H1 (cell line): ENCODE results near the gene PLSCR3. TPM values are rescaled to one million over a fixed set of nuclear protein-coding genes. Genes with fewer than 3 reads are reported as not detected.

ENCODE experiments used
- CTCF ChIA-PET: fragments of 300-600 bp; sonication (Branson Sonifier 250); formaldehyde crosslinking; loops from one replicate; lab custom pipeline; 2021; ENCODE audit not compliant: partially characterized antibody; lab: Charles Lee
- POLR2A ChIA-PET: fragments of 300-600 bp; sonication (Branson Sonifier 250); formaldehyde crosslinking; loops from one replicate; lab custom pipeline; 2021; ENCODE audit warnings: inconsistent platforms; ENCODE audit not compliant: partially characterized antibody; lab: Charles Lee
- DNase-seq, 2 experiments: peaks; one replicate each; pipeline versions ENCODE4 v3.0.0 to v3.0.0-alpha.2; 2010 to 2022; ENCODE audit warnings: low spot score in 2 of 2, low read depth in 1 of 2, mixed read lengths in 1 of 2
- FAIRE-seq: peaks from 2 replicates; lab custom pipeline; 2011; peaks lifted over from hg19 to GRCh38; lab: Jason Lieb, UNC
- H2AFZ ChIP-seq: 2 replicates; pipeline ENCODE4 v1.8.1; 2012; ENCODE audit warnings: low read length, inconsistent platforms
- H2AK5ac ChIP-seq: 2 replicates; pipeline ENCODE4 v1.6.1; 2013; ENCODE audit warnings: low read depth, low read length
- H2BK120ac ChIP-seq: replicated peaks from 2 replicates; pipeline ENCODE3; 2013; ENCODE audit warnings: low read depth, low read length, inconsistent platforms
- H2BK12ac ChIP-seq: 2 replicates; pipeline ENCODE4 v1.6.1; 2013; ENCODE audit warnings: low read depth, low read length
- H2BK15ac ChIP-seq: 2 replicates; pipeline ENCODE4 v1.6.1; 2013; ENCODE audit warnings: low read length
- H2BK20ac ChIP-seq: 2 replicates; pipeline ENCODE4 v1.6.1; 2013; ENCODE audit warnings: low read length
- H2BK5ac ChIP-seq: 2 replicates; pipeline ENCODE4 v1.6.1; 2013; ENCODE audit warnings: low read depth, low read length
- H3K14ac ChIP-seq: 2 replicates; pipeline ENCODE4 v1.6.1; 2013; ENCODE audit warnings: inconsistent platforms; ENCODE audit not compliant: insufficient read length
- H3K18ac ChIP-seq: 2 replicates; pipeline ENCODE4 v1.6.1; 2013; ENCODE audit warnings: low read length; ENCODE audit errors: extremely low read depth
- H3K23ac ChIP-seq: 2 replicates; pipeline ENCODE4 v1.6.1; 2013; ENCODE audit warnings: inconsistent platforms; ENCODE audit not compliant: insufficient read length
- H3K23me2 ChIP-seq: 2 replicates; pipeline ENCODE4 v1.6.1; 2013; ENCODE audit warnings: low read depth, low read length
- H3K27ac ChIP-seq: 2 replicates; pipeline ENCODE4 v1.6.1; 2011; ENCODE audit warnings: low read depth, low read length, inconsistent platforms
- H3K27me3 ChIP-seq, 4 experiments: replicated peaks in 1 of 4; 1 replicate in 1 of 4; 2 replicates in 3 of 4; pipeline versions ENCODE4 v1.6.1 to v1.8.1; 2011 to 2013; ENCODE audit warnings: low read length in 3 of 4, mild to moderate bottlenecking in 3 of 4, inconsistent platforms in 2 of 4, mixed read lengths in 2 of 4, moderate library complexity in 1 of 4; ENCODE audit not compliant: control insufficient read depth in 3 of 4, insufficient read depth in 3 of 4; ENCODE audit errors: extremely low read depth in 1 of 4
- H3K36me3 ChIP-seq, 4 experiments: 2 replicates each; pipeline versions ENCODE4 v1.6.1 to v1.8.1; 2011 to 2013; ENCODE audit warnings: mild to moderate bottlenecking in 4 of 4, low read length in 3 of 4, moderate library complexity in 2 of 4, control low read depth in 1 of 4, inconsistent platforms in 1 of 4; ENCODE audit not compliant: insufficient read depth in 4 of 4, control insufficient read depth in 2 of 4
- H3K4ac ChIP-seq: replicated peaks from 2 replicates; pipeline ENCODE3; 2013; ENCODE audit warnings: low read length, low read depth, mixed read lengths, inconsistent platforms; ENCODE audit not compliant: insufficient read length
- H3K4me1 ChIP-seq, 4 experiments: replicated peaks in 1 of 4; 1 replicate in 1 of 4; 2 replicates in 3 of 4; pipeline versions ENCODE4 v1.6.1 to v1.8.1; 2011 to 2013; ENCODE audit warnings: low read length in 3 of 4, inconsistent platforms in 2 of 4, mixed read lengths in 1 of 4; ENCODE audit not compliant: insufficient read depth in 4 of 4, control insufficient read depth in 3 of 4
- H3K4me2 ChIP-seq, 2 experiments: 2 replicates each; pipeline versions ENCODE4 v1.6.1 to v1.8.1; 2011 to 2013; ENCODE audit warnings: low read depth in 2 of 2, low read length in 2 of 2, control low read depth in 1 of 2, inconsistent platforms in 1 of 2, mild to moderate bottlenecking in 1 of 2; ENCODE audit not compliant: insufficient read depth in 1 of 2
- H3K4me3 ChIP-seq, 4 experiments: fragments of 200-600, 300-600 bp in 1 of 4; sonication (generic), shearing (Covaris generic), sonication (Bioruptor Twin) in 1 of 4; 2 replicates each; pipeline versions ENCODE4 v1.5.1 to v1.8.1; 2011 to 2016; ENCODE audit warnings: low read length in 4 of 4, low read depth in 3 of 4, control low read depth in 2 of 4, inconsistent platforms in 2 of 4, mild to moderate bottlenecking in 2 of 4, mixed read lengths in 1 of 4, moderate library complexity in 1 of 4; ENCODE audit not compliant: insufficient read depth in 2 of 4; ENCODE audit errors: extremely low read depth in 1 of 4
- H3K56ac ChIP-seq: replicated peaks from 2 replicates; pipeline ENCODE3; 2013; ENCODE audit warnings: low read depth, mild to moderate bottlenecking, mixed read lengths, low read length, inconsistent platforms; ENCODE audit not compliant: insufficient read length
- H3K79me1 ChIP-seq: 2 replicates; pipeline ENCODE4 v1.6.1; 2013; ENCODE audit warnings: low read depth, low read length, control low read depth
- H3K79me2 ChIP-seq, 2 experiments: 2 replicates each; pipeline versions ENCODE4 v1.6.1 to v1.8.1; 2012 to 2013; ENCODE audit warnings: low read length in 2 of 2, mild to moderate bottlenecking in 2 of 2, inconsistent platforms in 1 of 2; ENCODE audit not compliant: insufficient read depth in 2 of 2, control insufficient read depth in 1 of 2
- H3K9ac ChIP-seq, 4 experiments: replicated peaks in 1 of 4; 1 replicate in 1 of 4; 2 replicates in 3 of 4; pipeline versions ENCODE4 v1.6.1 to v1.8.1; 2011 to 2013; ENCODE audit warnings: low read depth in 3 of 4, low read length in 3 of 4, control low read depth in 2 of 4, mild to moderate bottlenecking in 2 of 4, moderate library complexity in 2 of 4, inconsistent platforms in 1 of 4; ENCODE audit errors: extremely low read depth in 1 of 4
- H3K9me3 ChIP-seq, 2 experiments: 2 replicates each; pipeline versions ENCODE4 v1.6.1 to v1.8.1; 2012 to 2013; ENCODE audit warnings: mild to moderate bottlenecking in 2 of 2, moderate library complexity in 2 of 2, control low read depth in 1 of 2, inconsistent platforms in 1 of 2, low read depth in 1 of 2, low read length in 1 of 2, mixed read lengths in 1 of 2; ENCODE audit not compliant: insufficient read depth in 2 of 2
- H4K20me1 ChIP-seq, 2 experiments: replicated peaks in 1 of 2; 2 replicates each; pipeline versions ENCODE3 to v1.8.1; 2011 to 2013; ENCODE audit warnings: inconsistent platforms in 2 of 2, low read length in 2 of 2, mild to moderate bottlenecking in 1 of 2; ENCODE audit not compliant: insufficient read depth in 2 of 2, control insufficient read depth in 1 of 2
- H4K5ac ChIP-seq: 2 replicates; pipeline ENCODE4 v1.6.1; 2013; ENCODE audit warnings: low read length, low read depth, mixed read lengths, inconsistent platforms; ENCODE audit not compliant: insufficient read length
- H4K8ac ChIP-seq: 2 replicates; pipeline ENCODE4 v1.8.0; 2013; ENCODE audit warnings: mild to moderate bottlenecking, moderate library complexity, low read length, inconsistent platforms; ENCODE audit not compliant: insufficient read depth; ENCODE audit errors: extremely low read depth
- H4K91ac ChIP-seq: replicated peaks from 2 replicates; pipeline ENCODE3; 2013; ENCODE audit warnings: low read length, mixed read lengths, inconsistent platforms; ENCODE audit not compliant: insufficient read length
- ASH2L ChIP-seq: fragments of 200-600, 300-600 bp; sonication (generic); IDR thresholded peaks from one replicate; pipeline ENCODE4 v1.7.1; 2017; ENCODE audit warnings: low read length
- CTBP2 ChIP-seq: IDR thresholded peaks from 2 replicates; pipeline ENCODE4 v1.7.0; 2011; ENCODE audit warnings: borderline replicate concordance, mild to moderate bottlenecking, moderate library complexity, mixed read lengths, low read length; ENCODE audit not compliant: insufficient read depth, insufficient read length
- EZH2 ChIP-seq: fragments of 200-600 bp; sonication (generic); IDR thresholded peaks from 2 replicates; pipeline ENCODE4 v1.7.1; 2012; ENCODE audit warnings: low read depth, mild to moderate bottlenecking, moderate library complexity, low read length, inconsistent platforms; ENCODE audit not compliant: severe bottlenecking
- GABPA ChIP-seq: IDR thresholded peaks from 2 replicates; pipeline ENCODE4 v1.6.1; 2011; ENCODE audit warnings: mild to moderate bottlenecking, low read length, moderate library complexity, borderline replicate concordance; ENCODE audit not compliant: insufficient read depth
- MAFK ChIP-seq: IDR thresholded peaks from 2 replicates; pipeline ENCODE4 v1.6.1; 2012; ENCODE audit warnings: low read depth, mild to moderate bottlenecking, improper control_type of control experiment, low read length
- RBBP5 ChIP-seq: IDR thresholded peaks from 2 replicates; pipeline ENCODE4 v1.7.1; 2012; ENCODE audit warnings: low read depth, mild to moderate bottlenecking, inconsistent platforms, low read length, moderate library complexity, borderline replicate concordance
- SAP30 ChIP-seq: fragments of 300-600 bp; sonication (generic); IDR thresholded peaks from 2 replicates; pipeline ENCODE4 v1.7.1; 2012; ENCODE audit warnings: low read length, moderate library complexity, mild to moderate bottlenecking, inconsistent platforms; ENCODE audit not compliant: insufficient read depth, insufficient replicate concordance
- SIX5 ChIP-seq: IDR thresholded peaks from 2 replicates; pipeline ENCODE4 v1.6.1; 2011; ENCODE audit warnings: mild to moderate bottlenecking, low read depth, low read length
- WGBS, 2 experiments: shearing (Covaris generic) in 1 of 2; methylation state at CpG; one replicate each; pipeline versions ENCODE4 v1.1.6 to v1.1.7; 2013 to 2015; ENCODE audit warnings: low lambda C conversion rate in 2 of 2, mixed read lengths in 2 of 2, inconsistent platforms in 1 of 2, low coverage in 1 of 2, missing lambda C conversion rate in 1 of 2; ENCODE audit not compliant: insufficient replicate concordance in 2 of 2, insufficient coverage in 1 of 2, insufficient read length in 1 of 2; ENCODE audit errors: extremely low coverage in 1 of 2, missing lambda C conversion rate in 1 of 2; 5-methylcytosine and 5-hydroxymethylcytosine counted together
- polyA plus RNA-seq, 7 experiments: library from polyadenylated mRNA; depleted of rRNA in 3 of 7; stranded (reverse) in 5 of 7; unstranded in 2 of 7; fragments of >200 nt in 5 of 7; fragments of 200-250 nt in 2 of 7; gene quantifications; 1 replicate in 5 of 7; 2 replicates in 1 of 7; 4 replicates in 1 of 7; pipeline versions ENCODE4 v1.2.1 to v1.2.3, GENCODE V29; 2011 to 2013; ENCODE audit warnings: missing spikeins in 2 of 7, mixed read lengths in 2 of 7
- total RNA-seq: library from RNA; stranded (reverse); fragmentation: NEBNext Ultra II Directional; extraction: Animal tissue kit (Norgen Biotek cat#: 25700); gene quantifications from 2 replicates; pipeline ENCODE4 v1.2.1, GENCODE V29; 2021
- TF ChIP-seq, protein P1 (sequence below), 3 experiments: IDR thresholded peaks; 1 replicate in 2 of 3; 2 replicates in 1 of 3; pipeline versions ENCODE4 v1.5.1 to v1.6.1; 2011; ENCODE audit warnings: low read length in 3 of 3, mild to moderate bottlenecking in 3 of 3, inconsistent platforms in 2 of 3, low read depth in 1 of 3, moderate library complexity in 1 of 3; ENCODE audit not compliant: insufficient read depth in 1 of 3; ENCODE audit errors: control extremely low read depth in 1 of 3

The PLSCR3 gene
- total and polyA plus RNA-seq, 2 of the 8 experiments (the other 6 are each of a cell fraction or from before 2014, with no cell fraction given) = 36.1 to 38.7 TPM

DNA sequence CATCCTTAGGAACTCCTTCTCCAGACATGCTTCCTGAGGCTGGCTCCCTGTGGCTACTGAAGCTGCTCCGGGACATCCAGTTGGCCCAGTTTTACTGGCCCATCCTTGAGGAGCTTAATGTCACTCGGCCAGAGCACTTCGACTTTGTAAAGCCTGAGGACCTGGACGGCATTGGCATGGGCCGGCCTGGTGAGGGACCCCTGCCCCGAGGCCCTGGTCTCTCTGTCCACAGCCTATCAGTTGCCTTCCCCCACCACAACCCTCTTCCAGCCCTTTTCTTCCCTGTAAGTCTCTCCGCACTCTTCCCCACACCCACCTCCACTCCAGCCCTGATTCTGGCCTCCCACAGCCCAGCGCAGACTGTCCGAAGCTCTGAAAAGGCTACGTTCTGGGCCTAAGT, 11.4 kb downstream of the PLSCR3 start:
- no peak overlapping the region for H3K27ac ChIP-seq
- FAIRE-seq = no peak
- POLR2A ChIA-PET = interaction anchor here (0.8 to 3.7 kb wide), 13 partner anchors 11 to 148 kb away, joined by 3 to 16 read pairs (median 4); partner anchors contain the start of genes DVL2, PLSCR3 and ZBTB4
- no peak for TF ChIP-seq RBBP5
- no peak for TF ChIP-seq EZH2
- no peak for TF ChIP-seq GABPA
- no peak for TF ChIP-seq CTBP2
- TF ChIP-seq SAP30 = no peak
- no peak for TF ChIP-seq MAFK
- TF ChIP-seq ASH2L = no peak
- TF ChIP-seq, protein P1, sequence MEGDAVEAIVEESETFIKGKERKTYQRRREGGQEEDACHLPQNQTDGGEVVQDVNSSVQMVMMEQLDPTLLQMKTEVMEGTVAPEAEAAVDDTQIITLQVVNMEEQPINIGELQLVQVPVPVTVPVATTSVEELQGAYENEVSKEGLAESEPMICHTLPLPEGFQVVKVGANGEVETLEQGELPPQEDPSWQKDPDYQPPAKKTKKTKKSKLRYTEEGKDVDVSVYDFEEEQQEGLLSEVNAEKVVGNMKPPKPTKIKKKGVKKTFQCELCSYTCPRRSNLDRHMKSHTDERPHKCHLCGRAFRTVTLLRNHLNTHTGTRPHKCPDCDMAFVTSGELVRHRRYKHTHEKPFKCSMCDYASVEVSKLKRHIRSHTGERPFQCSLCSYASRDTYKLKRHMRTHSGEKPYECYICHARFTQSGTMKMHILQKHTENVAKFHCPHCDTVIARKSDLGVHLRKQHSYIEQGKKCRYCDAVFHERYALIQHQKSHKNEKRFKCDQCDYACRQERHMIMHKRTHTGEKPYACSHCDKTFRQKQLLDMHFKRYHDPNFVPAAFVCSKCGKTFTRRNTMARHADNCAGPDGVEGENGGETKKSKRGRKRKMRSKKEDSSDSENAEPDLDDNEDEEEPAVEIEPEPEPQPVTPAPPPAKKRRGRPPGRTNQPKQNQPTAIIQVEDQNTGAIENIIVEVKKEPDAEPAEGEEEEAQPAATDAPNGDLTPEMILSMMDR (IDR thresholded peaks at IDR 0.05; ENCODE audit: control extremely low read depth in 1 of 3, insufficient read depth in 1 of 3, low read depth in 1 of 3, low read length in 3 of 3) = no peak
- no peak for TF ChIP-seq SIX5

More for the DNA sequence above, 11.4 kb downstream of the PLSCR3 start:
- no peak for DNase-seq
- Histone ChIP-seq H3K23me2 (peaks cover 12% of the 10 kb centered on the region; the same call in 1 of the 2 replicates), H4K20me1 (peaks cover 0 to 10% of the 10 kb centered on the region in 2 experiments), H3K4me1 (peaks cover 0 to 17% (median 10%) of the 10 kb centered on the region in 4 experiments; a peak in 6 of 7 replicates), H3K36me3 (peaks cover 0 to 2% (median 0%) of the 10 kb centered on the region in 4 experiments; a peak in 1 of 8 replicates), H2AK5ac (no peak overlapping the region), H2BK120ac (no peak overlapping the region), H2BK5ac (no peak overlapping the region), H4K91ac (no peak overlapping the region), H3K4me2 (no peak overlapping the region; a peak in 1 of 4 replicates), H4K8ac (no peak overlapping the region), H3K27me3 (peaks cover 0 to 39% (median 29%) of the 10 kb centered on the region in 4 experiments; a peak in 6 of 7 replicates), H2AFZ (no peak overlapping the region), H3K79me2 (no peaks in the 10 kb centered on the region), H3K23ac (no peak overlapping the region), H2BK15ac (no peak overlapping the region), H2BK12ac (no peak overlapping the region; the same call in 1 of the 2 replicates), H4K5ac (no peak overlapping the region), H3K79me1 (peaks cover 3% of the 10 kb centered on the region; the same call in 1 of the 2 replicates), H2BK20ac (no peak overlapping the region), H3K14ac (no peak overlapping the region), H3K4me3 (no peak overlapping the region), H3K4ac (no peak overlapping the region), H3K9me3 (peaks cover 0 to 7% of the 10 kb centered on the region in 2 experiments; a peak in 1 of 4 replicates), H3K56ac (no peak overlapping the region), H3K18ac (no peak overlapping the region), H3K9ac (no peak overlapping the region)
- WGBS, 2 experiments = 90% methylated on average over 10 of the region's 10 CpGs; no CpG with 5 or more reads in 1 of the 2 experiments
- CTCF ChIA-PET = interaction anchor here (0.8 to 1.9 kb wide), 7 partner anchors 10 to 120 kb away, joined by 3 to 7 read pairs (median 6); no protein-coding TSS in a partner anchor
